ENCODE data around the gene SMIM36.

DNA sequence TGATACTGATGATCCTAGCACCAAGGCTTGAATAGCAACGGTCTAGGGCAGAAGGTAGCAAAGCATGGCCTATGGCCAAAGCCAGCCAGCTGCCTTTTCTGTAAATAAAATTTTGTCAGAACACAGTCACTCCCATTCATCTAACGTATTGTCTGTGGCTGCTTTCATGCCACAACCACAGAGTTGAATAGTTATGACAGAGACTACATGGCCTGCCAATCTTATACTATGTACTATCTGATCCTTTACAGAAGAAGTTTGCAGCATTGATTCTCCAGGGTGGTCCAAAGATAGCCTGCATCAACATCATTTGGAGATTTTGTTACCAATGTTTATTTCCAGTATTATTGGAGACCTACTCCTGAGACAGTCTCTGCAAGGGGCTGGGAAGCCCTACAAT is 69.7 kb downstream of the SMIM36 start:
- TF ChIP-seq, protein P1, sequence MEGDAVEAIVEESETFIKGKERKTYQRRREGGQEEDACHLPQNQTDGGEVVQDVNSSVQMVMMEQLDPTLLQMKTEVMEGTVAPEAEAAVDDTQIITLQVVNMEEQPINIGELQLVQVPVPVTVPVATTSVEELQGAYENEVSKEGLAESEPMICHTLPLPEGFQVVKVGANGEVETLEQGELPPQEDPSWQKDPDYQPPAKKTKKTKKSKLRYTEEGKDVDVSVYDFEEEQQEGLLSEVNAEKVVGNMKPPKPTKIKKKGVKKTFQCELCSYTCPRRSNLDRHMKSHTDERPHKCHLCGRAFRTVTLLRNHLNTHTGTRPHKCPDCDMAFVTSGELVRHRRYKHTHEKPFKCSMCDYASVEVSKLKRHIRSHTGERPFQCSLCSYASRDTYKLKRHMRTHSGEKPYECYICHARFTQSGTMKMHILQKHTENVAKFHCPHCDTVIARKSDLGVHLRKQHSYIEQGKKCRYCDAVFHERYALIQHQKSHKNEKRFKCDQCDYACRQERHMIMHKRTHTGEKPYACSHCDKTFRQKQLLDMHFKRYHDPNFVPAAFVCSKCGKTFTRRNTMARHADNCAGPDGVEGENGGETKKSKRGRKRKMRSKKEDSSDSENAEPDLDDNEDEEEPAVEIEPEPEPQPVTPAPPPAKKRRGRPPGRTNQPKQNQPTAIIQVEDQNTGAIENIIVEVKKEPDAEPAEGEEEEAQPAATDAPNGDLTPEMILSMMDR (IDR thresholded peaks at IDR 0.05; ENCODE audit: low read length), result no peak
- no peak for TF ChIP-seq EZH2 (IDR thresholded peaks at IDR 0.05; ENCODE audit: borderline replicate concordance, low read length)
